CD4-positive, CD25-positive, alpha-beta regulatory T cell (primary cell): ENCODE measurements around the gene LRRN1. TPM values are rescaled to one million over a fixed set of nuclear protein-coding genes. Genes with fewer than 3 reads are reported as not detected.
"Not testable (repeated sequence)": the region's sequence is repeated elsewhere in the genome, so short reads cannot be mapped to it uniquely, and the experiment has no call there.

Experiments
- ATAC-seq, 2 donors: fragments of 150-1000 bp; cut with Tn5 transposase; one replicate each; pipeline ENCODE4 v1.10.0; 2021; ENCODE audit warnings: low read depth in 2 of 2, moderate number of reproducible peaks in 2 of 2, moderate library complexity in 1 of 2
- DNase-seq, 3 donors: peaks; one replicate each; pipeline versions ENCODE4 v3.0.0 to v3.0.0-alpha.2; 2012 to 2022; ENCODE audit warnings: mixed read lengths in 1 of 3
- H3K27ac ChIP-seq: one replicate; pipeline ENCODE4 v1.7.0; 2013; ENCODE audit warnings: mild to moderate bottlenecking, low read length; ENCODE audit not compliant: insufficient read depth, poor library complexity, severe bottlenecking
- H3K27me3 ChIP-seq: one replicate; pipeline ENCODE4 v1.7.0; 2013; ENCODE audit warnings: low read length; ENCODE audit not compliant: control insufficient read depth, insufficient read depth
- H3K36me3 ChIP-seq: one replicate; pipeline ENCODE4 v1.7.0; 2013; ENCODE audit warnings: mild to moderate bottlenecking, low read length, moderate library complexity; ENCODE audit not compliant: control insufficient read depth, insufficient read depth
- H3K4me1 ChIP-seq: 2 replicates; pipeline ENCODE4 v1.7.0; 2013; ENCODE audit warnings: mild to moderate bottlenecking, low read length; ENCODE audit not compliant: insufficient read depth, control insufficient read depth, poor library complexity, severe bottlenecking
- H3K4me3 ChIP-seq: one replicate; pipeline ENCODE4 v1.7.0; 2013; ENCODE audit warnings: low read depth, mild to moderate bottlenecking, low read length, moderate library complexity
- H3K9me3 ChIP-seq, 2 experiments: 1 replicate in 1 of 2; 2 replicates in 1 of 2; pipeline ENCODE4 v1.7.0; 2013; ENCODE audit warnings: low read length in 2 of 2, mild to moderate bottlenecking in 1 of 2, moderate library complexity in 1 of 2; ENCODE audit not compliant: control insufficient read depth in 2 of 2
- H3K27ac Mint-ChIP-seq, 3 donors: one replicate each; pipeline ENCODE4 v1.8.0; 2020 to 2022; ENCODE audit warnings: mild to moderate bottlenecking in 3 of 3, mixed read lengths in 3 of 3, moderate library complexity in 2 of 3
- H3K27me3 Mint-ChIP-seq: one replicate; pipeline ENCODE4 v1.8.0; 2022; ENCODE audit warnings: mild to moderate bottlenecking, mixed read lengths
- H3K36me3 Mint-ChIP-seq: one replicate; pipeline ENCODE4 v1.8.0; 2020; ENCODE audit warnings: mixed read lengths
- H3K4me1 Mint-ChIP-seq, 4 donors: one replicate each; pipeline ENCODE4 v1.8.0; 2020 to 2022; ENCODE audit warnings: mixed read lengths in 4 of 4, mild to moderate bottlenecking in 1 of 4
- H3K4me3 Mint-ChIP-seq, 4 donors: one replicate each; pipeline ENCODE4 v1.8.0; 2020 to 2022; ENCODE audit warnings: mild to moderate bottlenecking in 4 of 4, mixed read lengths in 4 of 4, moderate library complexity in 3 of 4
- H3K9me3 Mint-ChIP-seq, 7 donors: one replicate each; pipeline ENCODE4 v1.8.0; 2020 to 2022; ENCODE audit warnings: mixed read lengths in 7 of 7, mild to moderate bottlenecking in 3 of 7, moderate library complexity in 2 of 7
- polyA plus RNA-seq, 4 donors: library from polyadenylated mRNA; unstranded; fragments of 300-500 nt; fragmentation: Illumina TruSeq; gene quantifications; one replicate each; pipeline ENCODE4 v1.2.3, GENCODE V29; 2021
- total RNA-seq: library from RNA; stranded (reverse); gene quantifications from one replicate; pipeline ENCODE4 v1.2.3, GENCODE V29; 2022

LRRN1 gene
- total and polyA plus RNA-seq, 5 donors from 2014 or later, result 0.23 to 0.44 (median 0.25) TPM; not detected in 2

GRCh38 chr3:3860235-3860634 lies 61.0 kb downstream of the LRRN1 start:
- Mint-ChIP-seq H3K36me3 (peaks cover 4% of the 10 kb centered on the region), H3K27me3 (no peaks in the 10 kb centered on the region), H3K4me1 (no peaks in the 10 kb centered on the region), H3K27ac (no peak overlapping the region), H3K4me3 (no peak overlapping the region), H3K9me3 (peaks cover 0 to 11% (median 1%) of the 10 kb centered on the region in 7 donors)
- H3K4me1 ChIP-seq, result no peaks in the 10 kb centered on the region
- ATAC-seq (no peak), DNase-seq (no peak)
- no peak overlapping the region for H3K4me3 ChIP-seq
- no peaks in the 10 kb centered on the region for H3K27me3 ChIP-seq
- no peaks in the 10 kb centered on the region for H3K36me3 ChIP-seq
- H3K9me3 ChIP-seq, result peaks cover 0 to 3% of the 10 kb centered on the region in 2 experiments
- no peak overlapping the region for H3K27ac ChIP-seq

DNA sequence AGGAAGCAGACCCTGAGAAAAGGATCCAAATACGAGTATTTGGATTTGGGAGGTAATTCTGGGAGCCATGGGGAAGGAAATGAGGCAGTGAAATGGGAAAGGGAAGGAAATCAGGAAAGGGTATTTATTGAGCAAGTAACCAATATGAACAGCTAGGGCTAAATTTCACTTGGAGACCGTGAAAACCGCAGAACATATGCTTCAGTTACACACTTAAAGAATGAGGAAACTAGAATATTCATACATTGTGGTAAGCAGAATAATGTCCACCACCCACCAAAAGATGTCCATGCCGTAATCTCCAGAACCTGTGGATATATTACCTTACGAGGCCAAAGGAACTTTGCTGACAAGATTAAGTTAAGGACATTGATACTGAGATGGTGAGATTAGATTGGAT lies 63.3 kb downstream of the LRRN1 start:
- H3K4me1 Mint-ChIP-seq, result no peaks in the 10 kb centered on the region
- Histone ChIP-seq H3K4me3 (no peak overlapping the region), H3K27me3 (no peaks in the 10 kb centered on the region), H3K27ac (no peak overlapping the region), H3K36me3 (no peaks in the 10 kb centered on the region), H3K9me3 (peaks cover 0 to 3% of the 10 kb centered on the region in 2 experiments), H3K4me1 (no peaks in the 10 kb centered on the region)
- H3K27ac Mint-ChIP-seq, result no peak overlapping the region
- peaks cover 4% of the 10 kb centered on the region for H3K36me3 Mint-ChIP-seq
- no peaks in the 10 kb centered on the region for H3K27me3 Mint-ChIP-seq
- DNase-seq, result no peak
- no peak for ATAC-seq
- no peak overlapping the region for H3K4me3 Mint-ChIP-seq
- H3K9me3 Mint-ChIP-seq, result peaks cover 0 to 14% (median 6%) of the 10 kb centered on the region in 7 donors

- Histone ChIP-seq H3K27ac (no peak overlapping the region), H3K9me3 (no peaks in the 10 kb centered on the region), H3K36me3 (no peaks in the 10 kb centered on the region), H3K27me3 (no peaks in the 10 kb centered on the region), H3K4me1 (no peaks in the 10 kb centered on the region), H3K4me3 (no peak overlapping the region)
- no peaks in the 10 kb centered on the region for H3K4me1 Mint-ChIP-seq
- no peaks in the 10 kb centered on the region for H3K27me3 Mint-ChIP-seq
- no peak overlapping the region for H3K4me3 Mint-ChIP-seq
- no peak overlapping the region for H3K27ac Mint-ChIP-seq
- ATAC-seq, result no peak
- DNase-seq, result no peak
- peaks cover 0 to 4% (median 2%) of the 10 kb centered on the region in 7 donors for H3K9me3 Mint-ChIP-seq
- no peaks in the 10 kb centered on the region for H3K36me3 Mint-ChIP-seq
Measured at GRCh38 chr3:3875491-3875890, 76.3 kb downstream of the LRRN1 start.

GRCh38 chr3:3881050-3881449 lies 81.8 kb downstream of the LRRN1 start:
- Histone ChIP-seq H3K27me3 (no peaks in the 10 kb centered on the region), H3K9me3 (no peaks in the 10 kb centered on the region), H3K36me3 (no peaks in the 10 kb centered on the region), H3K4me1 (no peaks in the 10 kb centered on the region), H3K4me3 (no peak overlapping the region), H3K27ac (no peak overlapping the region)
- peaks cover 0 to 13% (median 3%) of the 10 kb centered on the region in 7 donors for H3K9me3 Mint-ChIP-seq
- H3K4me1 Mint-ChIP-seq, result no peaks in the 10 kb centered on the region
- H3K4me3 Mint-ChIP-seq, result no peak overlapping the region
- DNase-seq, result no peak
- H3K36me3 Mint-ChIP-seq, result no peaks in the 10 kb centered on the region
- no peak for ATAC-seq
- no peak overlapping the region for H3K27ac Mint-ChIP-seq
- no peaks in the 10 kb centered on the region for H3K27me3 Mint-ChIP-seq

- H3K4me1 ChIP-seq, H3K27me3 ChIP-seq, H3K36me3 ChIP-seq, ATAC-seq, H3K4me3 Mint-ChIP-seq, H3K4me1 Mint-ChIP-seq, H3K27ac Mint-ChIP-seq, DNase-seq, H3K27ac ChIP-seq, H3K27me3 Mint-ChIP-seq, H3K9me3 ChIP-seq, H3K4me3 ChIP-seq, H3K36me3 Mint-ChIP-seq: not testable (repeated sequence)
- H3K9me3 Mint-ChIP-seq, result peaks cover 0 to 43% (median 7%) of the 10 kb centered on the region in 7 donors
Measured at GRCh38 chr3:3887311-3887710, 88.1 kb downstream of the LRRN1 start.

DNA sequence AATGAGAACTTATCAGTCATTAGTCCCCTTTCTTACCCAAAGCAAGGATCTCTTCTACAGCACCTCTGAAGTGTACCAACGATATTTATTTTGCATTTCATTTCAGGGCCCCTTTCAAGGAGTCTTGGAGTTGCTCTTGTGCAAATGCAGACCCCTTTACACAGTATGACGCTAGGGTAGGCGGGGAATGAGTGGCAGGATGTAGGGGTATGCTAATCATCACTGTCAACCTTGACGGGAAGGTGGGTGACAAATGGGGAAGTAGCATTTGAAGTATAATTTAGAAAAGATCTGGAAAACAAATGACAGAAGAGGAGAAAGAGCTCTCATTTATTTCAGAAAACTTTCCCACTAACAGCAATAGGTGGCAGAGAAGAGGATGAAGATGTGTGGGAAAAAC lies 94.4 kb downstream of the LRRN1 start:
- Histone ChIP-seq H3K36me3 (no peaks in the 10 kb centered on the region), H3K9me3 (peaks cover 0 to 6% of the 10 kb centered on the region in 2 experiments), H3K27ac (no peak overlapping the region), H3K27me3 (no peaks in the 10 kb centered on the region), H3K4me3 (no peak overlapping the region), H3K4me1 (no peaks in the 10 kb centered on the region)
- peaks cover 0 to 23% (median 8%) of the 10 kb centered on the region in 7 donors for H3K9me3 Mint-ChIP-seq
- no peak overlapping the region for H3K27ac Mint-ChIP-seq
- H3K4me3 Mint-ChIP-seq, result no peak overlapping the region
- H3K4me1 Mint-ChIP-seq, result no peaks in the 10 kb centered on the region
- peaks cover 3% of the 10 kb centered on the region for H3K36me3 Mint-ChIP-seq
- no peak for ATAC-seq
- no peaks in the 10 kb centered on the region for H3K27me3 Mint-ChIP-seq
- DNase-seq, result no peak
